Measurements from ENCODE around the gene NFAT5. TPM values are rescaled to one million over a fixed set of nuclear protein-coding genes. Genes with fewer than 3 reads are reported as not detected.

Gene NFAT5
- total and polyA plus RNA-seq, 2 donors from 2014 or later: 1.9 to 83.7 TPM

GRCh38 chr16:69741519-69741918 lies 175.8 kb downstream of the NFAT5 start:
- Histone ChIP-seq H3K4me3 (ENCODE audit: low read length in 3 of 3) (no peak overlapping the region), H3K4me1 (ENCODE audit: control insufficient read depth in 2 of 3, insufficient read depth in 2 of 3, low read depth in 1 of 3, low read length in 3 of 3) (peaks cover 0 to 12% (median 10%) of the 10 kb centered on the region in 3 donors), H3K27me3 (ENCODE audit: control insufficient read depth, insufficient read depth, low read length) (no peaks in the 10 kb centered on the region), H3K27ac (ENCODE audit: low read depth in 2 of 2, low read length in 2 of 2) (peak overlapping the region; percentile 68 to 73), H3K9ac (ENCODE audit: low read length in 3 of 3) (peak overlapping the region in 1 of 3 donors; percentile 4), H3K36me3 (ENCODE audit: control insufficient read depth in 2 of 3, insufficient read depth in 3 of 3, low read length in 3 of 3) (peaks cover 11 to 27% (median 17%) of the 10 kb centered on the region in 3 donors), H3K9me3 (ENCODE audit: control insufficient read depth in 2 of 3, insufficient read depth in 1 of 3, low read length in 3 of 3) (no peaks in the 10 kb centered on the region)
- FAIRE-seq (no peak), DNase-seq (no peak)
- intact Hi-C loops (cut with DNase I): no loop called here
- TF ChIP-seq, protein P1, sequence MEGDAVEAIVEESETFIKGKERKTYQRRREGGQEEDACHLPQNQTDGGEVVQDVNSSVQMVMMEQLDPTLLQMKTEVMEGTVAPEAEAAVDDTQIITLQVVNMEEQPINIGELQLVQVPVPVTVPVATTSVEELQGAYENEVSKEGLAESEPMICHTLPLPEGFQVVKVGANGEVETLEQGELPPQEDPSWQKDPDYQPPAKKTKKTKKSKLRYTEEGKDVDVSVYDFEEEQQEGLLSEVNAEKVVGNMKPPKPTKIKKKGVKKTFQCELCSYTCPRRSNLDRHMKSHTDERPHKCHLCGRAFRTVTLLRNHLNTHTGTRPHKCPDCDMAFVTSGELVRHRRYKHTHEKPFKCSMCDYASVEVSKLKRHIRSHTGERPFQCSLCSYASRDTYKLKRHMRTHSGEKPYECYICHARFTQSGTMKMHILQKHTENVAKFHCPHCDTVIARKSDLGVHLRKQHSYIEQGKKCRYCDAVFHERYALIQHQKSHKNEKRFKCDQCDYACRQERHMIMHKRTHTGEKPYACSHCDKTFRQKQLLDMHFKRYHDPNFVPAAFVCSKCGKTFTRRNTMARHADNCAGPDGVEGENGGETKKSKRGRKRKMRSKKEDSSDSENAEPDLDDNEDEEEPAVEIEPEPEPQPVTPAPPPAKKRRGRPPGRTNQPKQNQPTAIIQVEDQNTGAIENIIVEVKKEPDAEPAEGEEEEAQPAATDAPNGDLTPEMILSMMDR (IDR thresholded peaks at IDR 0.05; ENCODE audit: borderline replicate concordance, extremely low read depth, insufficient read depth): no peak

DNA sequence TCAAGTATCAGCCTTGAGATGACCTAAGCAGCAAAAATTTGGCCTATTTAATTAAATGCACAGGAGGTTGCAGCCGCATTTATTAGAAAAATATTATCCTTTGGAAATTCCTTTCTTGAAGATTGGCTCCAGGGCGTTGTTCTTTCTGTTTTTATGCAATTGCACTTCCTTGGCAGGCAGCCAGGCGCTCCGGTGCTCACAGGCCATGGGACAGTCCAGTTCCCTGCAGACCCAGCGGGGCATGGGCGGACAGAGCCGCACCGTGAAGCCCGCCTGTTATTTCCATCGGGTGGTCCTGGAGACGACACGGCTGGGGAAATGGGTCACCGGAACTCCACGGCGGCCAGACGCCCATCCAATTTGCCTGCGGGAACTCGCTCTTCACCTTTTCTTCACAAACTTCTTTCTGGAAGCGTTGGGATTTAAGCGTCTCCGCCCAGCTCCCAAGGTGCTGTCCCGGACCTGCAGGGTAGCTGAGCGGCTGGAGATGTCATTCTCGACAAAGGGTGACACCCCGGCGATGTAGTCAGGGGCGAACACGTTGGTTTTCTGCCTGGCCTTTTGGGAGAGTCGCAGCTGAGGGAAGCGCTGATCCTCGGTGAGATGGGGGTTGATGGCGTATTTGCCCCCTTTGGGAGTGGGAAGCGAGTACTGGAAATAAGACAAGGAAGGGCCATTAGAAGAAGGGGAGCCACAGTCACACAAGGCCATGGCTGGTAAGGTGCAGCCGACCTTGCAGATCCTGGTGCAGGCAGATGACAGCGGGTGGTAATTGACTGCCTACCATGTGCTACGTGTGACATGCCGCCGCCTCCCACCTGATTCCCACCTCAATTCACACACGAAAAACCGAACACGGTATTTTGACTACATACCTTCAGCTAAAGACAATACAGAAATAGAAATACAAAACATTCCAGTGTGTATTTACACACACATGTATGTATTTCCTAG lies 176.5 kb downstream of the NFAT5 start:
- intact Hi-C loops (cut with DNase I): no loop called here
- Histone ChIP-seq H3K4me1 (ENCODE audit: control insufficient read depth in 2 of 3, insufficient read depth in 2 of 3, low read depth in 1 of 3, low read length in 3 of 3) (peaks cover 0 to 12% (median 10%) of the 10 kb centered on the region in 3 donors), H3K4me3 (ENCODE audit: low read length in 3 of 3) (no peak overlapping the region), H3K9me3 (ENCODE audit: control insufficient read depth in 2 of 3, insufficient read depth in 1 of 3, low read length in 3 of 3) (no peaks in the 10 kb centered on the region), H3K27ac (ENCODE audit: low read depth in 2 of 2, low read length in 2 of 2) (peak overlapping the region; percentile 68 to 73), H3K9ac (ENCODE audit: low read length in 3 of 3) (peak overlapping the region in 1 of 3 donors; percentile 4), H3K36me3 (ENCODE audit: control insufficient read depth in 2 of 3, insufficient read depth in 3 of 3, low read length in 3 of 3) (peaks cover 11 to 27% (median 20%) of the 10 kb centered on the region in 3 donors), H3K27me3 (ENCODE audit: control insufficient read depth, insufficient read depth, low read length) (no peaks in the 10 kb centered on the region)
- no peak for FAIRE-seq
- TF ChIP-seq, protein P1 (IDR thresholded peaks at IDR 0.05; ENCODE audit: borderline replicate concordance, extremely low read depth, insufficient read depth): no peak
- DNase-seq: peak; percentile 70 to 94 (median 76)

GRCh38 chr16:69744363-69745231 lies 178.8 kb downstream of the NFAT5 start:
- TF ChIP-seq, protein P1 (IDR thresholded peaks at IDR 0.05; ENCODE audit: borderline replicate concordance, extremely low read depth, insufficient read depth): no peak
- no peak overlapping the region for H3K9ac ChIP-seq (ENCODE audit: low read length in 3 of 3)
- intact Hi-C loops (cut with DNase I): no loop called here
- no peak overlapping the region for H3K4me3 ChIP-seq (ENCODE audit: low read length in 3 of 3)
- DNase-seq (no peak), FAIRE-seq (no peak)
- peaks cover 18 to 45% (median 42%) of the 10 kb centered on the region in 3 donors for H3K36me3 ChIP-seq (ENCODE audit: control insufficient read depth in 2 of 3, insufficient read depth in 3 of 3, low read length in 3 of 3)
- H3K9me3 ChIP-seq (ENCODE audit: control insufficient read depth in 2 of 3, insufficient read depth in 1 of 3, low read length in 3 of 3): no peaks in the 10 kb centered on the region
- no peaks in the 10 kb centered on the region for H3K27me3 ChIP-seq (ENCODE audit: control insufficient read depth, insufficient read depth, low read length)
- no peak overlapping the region for H3K27ac ChIP-seq (ENCODE audit: low read depth in 2 of 2, low read length in 2 of 2)
- H3K4me1 ChIP-seq (ENCODE audit: control insufficient read depth in 2 of 3, insufficient read depth in 2 of 3, low read depth in 1 of 3, low read length in 3 of 3): peaks cover 0 to 12% (median 10%) of the 10 kb centered on the region in 3 donors

Measured in kidney (tissue), 14 donors.